ENCODE results near the gene CYP2D6. TPM values are rescaled to one million over a fixed set of nuclear protein-coding genes. Genes with fewer than 3 reads are reported as not detected.

The CYP2D6 gene
- total and polyA plus RNA-seq, 10 of the 15 experiments (the other 5 are each of a cell fraction or from before 2014, with no cell fraction given): 0.08 to 1.4 (median 0.39) TPM

GRCh38 chr22:42160830-42161696 is 30.5 kb upstream of the CYP2D6 start:
- Histone ChIP-seq H3K4me2 (ENCODE audit: control insufficient read depth, insufficient read depth) (no peak overlapping the region), H3K27ac (ENCODE audit: control insufficient read depth, insufficient read depth) (no peak overlapping the region), H3K9me3 (replicated peaks; ENCODE audit: control insufficient read depth, insufficient read depth, low read length) (no peaks in the 10 kb centered on the region), H3K79me2 (ENCODE audit: control insufficient read depth, insufficient read depth, low read length) (no peaks in the 10 kb centered on the region), H3K27me3 (replicated peaks in 1 of 2; ENCODE audit: control insufficient read depth in 2 of 2, insufficient read depth in 2 of 2, low read length in 1 of 2) (no peaks in the 10 kb centered on the region), H2AFZ (ENCODE audit: control insufficient read depth, low read depth, low read length) (no peak overlapping the region), H3K4me3 (no peak overlapping the region), H3K36me3 (ENCODE audit: control insufficient read depth in 2 of 2, insufficient read depth in 2 of 2, low read length in 1 of 2) (peaks cover 9 to 31% of the 10 kb centered on the region in 2 experiments), H4K20me1 (ENCODE audit: control insufficient read depth, insufficient read depth) (no peaks in the 10 kb centered on the region), H3K9ac (ENCODE audit: control insufficient read depth, insufficient read depth, low read length) (no peak overlapping the region), H3K4me1 (ENCODE audit: control insufficient read depth, insufficient read depth, low read length) (no peaks in the 10 kb centered on the region)
- BruUV-seq (replicated peaks): no TSS peak
- CTCF ChIA-PET: no interaction called here
- no peak for FAIRE-seq
- no peak for DNase-seq (ENCODE audit: low read depth, low spot score)
- in situ Hi-C loops (cut with MboI): no loop called here
- WGBS (ENCODE audit: insufficient coverage, insufficient replicate concordance, low lambda C conversion rate, missing lambda C conversion rate): 97% methylated on average over 9 of the region's 18 CpGs
- intact Hi-C loops (cut with micrococcal nuclease; ENCODE audit: unreplicated experiment): no loop called here
- TF ChIP-seq RAD51 (IDR thresholded peaks at IDR 0.05) (no peak), CBX3 (IDR thresholded peaks at IDR 0.05; ENCODE audit: borderline replicate concordance, low read depth) (no peak), SREBF1 (IDR thresholded peaks at IDR 0.05; ENCODE audit: low read length) (no peak), CEBPB (IDR thresholded peaks at IDR 0.05; ENCODE audit: borderline replicate concordance in 1 of 2, low read depth in 2 of 2, low read length in 2 of 2) (no peak), MYB (IDR thresholded peaks at IDR 0.05; ENCODE audit: borderline replicate concordance, low read depth, low read length) (no peak), NFYB (IDR thresholded peaks at IDR 0.05; ENCODE audit: insufficient read depth, low read depth, low read length) (no peak), SMAD1 (IDR thresholded peaks at IDR 0.05; ENCODE audit: low read depth, partially characterized antibody) (no peak), KAT2A (conservative IDR thresholded peaks at IDR 0.05; ENCODE audit: control insufficient read depth, low read depth, low read length) (no peak), ESRRA (IDR thresholded peaks at IDR 0.05; ENCODE audit: low read length) (no peak), KDM1A (IDR thresholded peaks at IDR 0.05; ENCODE audit: borderline replicate concordance) (no peak), MXI1 (IDR thresholded peaks at IDR 0.05; ENCODE audit: low read depth, low read length) (no peak), GATAD2B (conservative IDR thresholded peaks at IDR 0.05; ENCODE audit: low read depth) (no peak), MEF2B (IDR thresholded peaks at IDR 0.05; ENCODE audit: partially characterized antibody, poor library complexity, severe bottlenecking) (no peak), PRDM15 (CRISPR knock-in tag; IDR thresholded peaks at IDR 0.05) (no peak), GABPA (IDR thresholded peaks at IDR 0.05; ENCODE audit: low read depth) (no peak), IRF4 (IDR thresholded peaks at IDR 0.05; ENCODE audit: low read depth, low read length) (no peak), BACH1 (IDR thresholded peaks at IDR 0.05; ENCODE audit: borderline replicate concordance) (no peak), RCOR1 (conservative IDR thresholded peaks at IDR 0.05; ENCODE audit: low read depth, low read length) (no peak)
- RAD21 ChIA-PET (ENCODE audit: unreplicated experiment): no interaction called here
- SMC1A ChIA-PET (ENCODE audit: uncharacterized antibody, unreplicated experiment): no interaction called here
- POLR2A ChIA-PET: interaction anchor here (0.7 to 0.8 kb wide), 2 partner anchors 24 to 236 kb away, joined by 3 to 4 read pairs; no protein-coding TSS in a partner anchor
- ATAC-seq: no peak

Data from GM12878 (cell line).